IPS-18a (cell line): Measurements from ENCODE around the gene TGM1.
"Not testable (repeated sequence)": the region's sequence is repeated elsewhere in the genome, so short reads cannot be mapped to it uniquely, and the experiment has no call there.

Experiments used
- H3K27ac ChIP-seq: one replicate; pipeline ENCODE4 v1.5.1; 2013; ENCODE audit warnings: low read length
- H3K27me3 ChIP-seq: one replicate; pipeline ENCODE4 v1.6.1; 2013; ENCODE audit warnings: mild to moderate bottlenecking, low read length; ENCODE audit not compliant: control insufficient read depth, insufficient read depth
- H3K36me3 ChIP-seq: one replicate; pipeline ENCODE4 v1.6.1; 2013; ENCODE audit warnings: low read depth, low read length; ENCODE audit not compliant: control insufficient read depth
- H3K4me1 ChIP-seq: one replicate; pipeline ENCODE4 v1.6.1; 2013; ENCODE audit warnings: low read depth, low read length; ENCODE audit not compliant: control insufficient read depth
- H3K4me3 ChIP-seq: one replicate; pipeline ENCODE4 v1.5.1; 2013; ENCODE audit warnings: low read length
- H3K9ac ChIP-seq: one replicate; pipeline ENCODE4 v1.6.1; 2013; ENCODE audit warnings: mild to moderate bottlenecking, low read length, moderate library complexity
- H3K9me3 ChIP-seq: one replicate; pipeline ENCODE4 v1.6.1; 2013; ENCODE audit warnings: low read depth, low read length; ENCODE audit not compliant: control insufficient read depth

TGM1 gene

DNA sequence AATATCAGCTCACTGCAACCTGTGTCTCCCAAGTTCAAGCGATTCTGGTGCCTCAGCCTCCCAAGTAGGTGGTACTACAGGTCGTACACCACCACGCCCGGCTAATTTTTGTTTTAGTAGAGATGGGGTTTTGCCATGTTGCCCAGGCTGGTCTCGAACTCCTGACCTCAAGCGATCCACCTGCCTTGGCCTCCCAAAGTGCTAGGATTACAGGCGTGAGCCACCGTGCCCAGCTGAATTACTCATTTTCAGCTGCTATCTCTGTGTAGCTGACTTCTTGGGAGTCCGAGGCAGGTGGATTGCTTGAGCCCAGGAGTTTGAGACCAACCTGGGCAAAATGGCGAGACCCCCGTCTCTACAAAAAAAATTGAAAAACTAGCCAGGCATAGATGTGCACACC is 17.6 kb downstream of the TGM1 start:
- H3K27ac ChIP-seq, H3K9me3 ChIP-seq, H3K4me1 ChIP-seq, H3K4me3 ChIP-seq, H3K9ac ChIP-seq, H3K36me3 ChIP-seq, H3K27me3 ChIP-seq: not testable (repeated sequence)

DNA sequence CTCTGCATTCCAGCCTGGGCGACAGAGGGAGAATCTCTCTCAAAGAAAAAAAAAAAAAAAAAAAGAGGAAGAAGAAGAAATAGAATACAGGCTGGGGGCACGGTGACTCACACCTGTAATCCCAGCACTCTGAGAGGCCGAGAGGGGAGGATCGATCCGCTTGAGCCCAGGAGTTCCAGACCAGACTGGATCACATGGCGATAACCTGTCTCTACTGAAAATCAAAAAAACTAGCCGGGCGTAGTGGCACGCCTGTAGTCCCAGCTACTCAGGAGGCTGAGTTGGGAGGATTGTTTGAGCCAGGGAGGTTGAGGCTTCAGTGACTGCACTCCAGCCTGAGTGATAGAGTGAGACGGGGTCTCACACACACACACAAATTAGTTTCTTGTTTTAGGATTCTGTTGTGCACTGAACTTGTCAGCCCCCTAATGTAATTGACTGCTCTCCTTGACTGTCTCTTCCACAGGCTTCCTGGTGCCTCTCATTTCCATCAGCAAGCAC is 19.6 kb downstream of the TGM1 start:
- no peaks in the 10 kb centered on the region for H3K9me3 ChIP-seq
- no peaks in the 10 kb centered on the region for H3K27me3 ChIP-seq
- H3K4me3 ChIP-seq: peak overlapping the region; percentile 73
- peaks cover 25% of the 10 kb centered on the region for H3K36me3 ChIP-seq
- H3K27ac ChIP-seq: no peak overlapping the region
- peak overlapping the region; percentile 76 for H3K9ac ChIP-seq
- H3K4me1 ChIP-seq: peaks cover 6% of the 10 kb centered on the region

DNA sequence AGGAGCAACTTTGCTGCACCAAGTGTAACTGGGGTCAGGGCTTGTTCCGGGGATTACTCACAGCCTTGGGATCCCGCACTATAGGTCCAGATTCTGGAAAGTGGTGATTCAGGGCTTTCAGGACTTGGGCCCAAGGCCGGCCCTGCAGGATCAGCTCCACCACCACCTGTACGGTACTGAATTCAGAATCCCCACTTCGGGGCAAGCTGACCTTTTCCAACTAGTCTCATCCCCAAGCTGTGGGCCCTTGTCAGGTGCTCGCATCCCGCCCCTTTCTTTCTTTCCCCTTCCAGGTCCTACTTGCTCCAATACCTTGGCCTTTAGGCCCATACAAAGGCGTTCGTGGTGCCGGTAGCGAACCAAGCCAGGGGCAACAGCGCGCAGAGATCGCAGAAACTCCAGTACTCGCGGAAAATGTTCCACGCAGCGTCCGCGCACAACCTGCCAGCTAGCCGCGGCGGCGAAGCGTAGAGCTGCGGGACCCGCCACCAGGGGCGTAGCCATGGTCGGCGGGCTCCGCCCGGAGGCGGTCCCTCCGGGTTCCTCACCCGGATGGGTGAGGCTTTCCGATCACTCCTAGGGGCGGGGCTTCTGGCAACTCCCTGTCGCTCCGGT is 21.0 kb downstream of the TGM1 start:
- Histone ChIP-seq H3K4me1 (peaks cover 6% of the 10 kb centered on the region), H3K9me3 (no peaks in the 10 kb centered on the region), H3K27me3 (no peaks in the 10 kb centered on the region), H3K36me3 (peaks cover 38% of the 10 kb centered on the region), H3K9ac (peak overlapping the region; percentile 76), H3K4me3 (peak overlapping the region; percentile 73), H3K27ac (peak overlapping the region; percentile 47)

- no peaks in the 10 kb centered on the region for H3K9me3 ChIP-seq
- H3K9ac ChIP-seq: no peak overlapping the region
- H3K36me3 ChIP-seq: peaks cover 51% of the 10 kb centered on the region
- H3K27me3 ChIP-seq: no peaks in the 10 kb centered on the region
- no peak overlapping the region for H3K4me3 ChIP-seq
- H3K27ac ChIP-seq: no peak overlapping the region
- peaks cover 6% of the 10 kb centered on the region for H3K4me1 ChIP-seq
These were observed 22.7 kb downstream of the TGM1 start for GRCh38 chr14:24240110-24240918.

DNA sequence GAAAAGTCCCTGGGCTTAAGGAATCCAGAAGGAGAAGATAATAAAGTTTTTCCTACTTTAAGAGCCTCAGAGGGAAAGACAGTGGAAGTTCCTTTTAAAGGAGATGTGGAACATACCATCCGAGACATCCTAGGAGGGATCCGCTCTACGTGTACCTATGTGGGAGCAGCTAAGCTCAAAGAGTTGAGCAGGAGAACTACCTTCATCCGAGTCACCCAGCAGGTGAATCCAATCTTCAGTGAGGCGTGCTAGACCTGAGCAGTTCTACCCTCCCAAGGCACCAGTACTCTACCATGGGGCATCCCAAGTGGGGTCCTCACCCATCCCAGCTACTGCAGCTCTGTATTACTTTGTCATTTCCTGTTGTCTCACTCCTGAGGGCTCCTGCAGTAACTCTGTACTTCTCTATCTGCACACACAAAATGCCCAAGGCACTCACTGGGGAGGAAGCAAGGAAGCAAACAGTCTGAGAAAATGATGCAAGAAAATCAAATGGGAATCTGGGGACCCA is 24.4 kb downstream of the TGM1 start:
- Histone ChIP-seq H3K36me3 (peaks cover 51% of the 10 kb centered on the region), H3K4me3 (no peak overlapping the region), H3K27me3 (no peaks in the 10 kb centered on the region), H3K9me3 (no peaks in the 10 kb centered on the region), H3K27ac (no peak overlapping the region), H3K9ac (no peak overlapping the region), H3K4me1 (peaks cover 6% of the 10 kb centered on the region)

DNA sequence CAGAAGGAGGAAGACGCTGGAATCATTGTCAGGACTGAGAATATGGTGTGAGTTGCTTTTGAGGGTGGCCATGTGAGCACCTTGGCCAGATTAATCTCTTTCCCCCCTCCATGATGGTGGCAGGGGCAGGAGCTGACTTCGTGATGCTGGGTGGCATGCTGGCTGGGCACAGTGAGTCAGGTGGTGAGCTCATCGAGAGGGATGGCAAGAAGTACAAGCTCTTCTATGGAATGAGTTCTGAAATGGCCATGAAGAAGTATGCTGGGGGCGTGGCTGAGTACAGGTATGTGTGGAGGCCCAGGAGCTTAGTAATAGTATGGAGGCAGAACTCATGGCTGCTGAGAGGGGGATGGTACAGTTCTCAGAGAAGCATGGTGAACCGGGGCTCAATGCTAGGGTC is 24.9 kb downstream of the TGM1 start:
- Histone ChIP-seq H3K4me3 (no peak overlapping the region), H3K9ac (no peak overlapping the region), H3K9me3 (no peaks in the 10 kb centered on the region), H3K4me1 (peaks cover 7% of the 10 kb centered on the region), H3K27me3 (no peaks in the 10 kb centered on the region), H3K27ac (no peak overlapping the region), H3K36me3 (peaks cover 51% of the 10 kb centered on the region)

GRCh38 chr14:24237463-24237955 is 25.5 kb downstream of the TGM1 start:
- H3K27me3 ChIP-seq: no peaks in the 10 kb centered on the region
- H3K27ac ChIP-seq: no peak overlapping the region
- peaks cover 7% of the 10 kb centered on the region for H3K4me1 ChIP-seq
- H3K9ac ChIP-seq: no peak overlapping the region
- H3K9me3 ChIP-seq: no peaks in the 10 kb centered on the region
- peaks cover 51% of the 10 kb centered on the region for H3K36me3 ChIP-seq
- H3K4me3 ChIP-seq: no peak overlapping the region

- Histone ChIP-seq H3K9me3 (no peaks in the 10 kb centered on the region), H3K4me1 (peaks cover 7% of the 10 kb centered on the region), H3K9ac (no peak overlapping the region), H3K27ac (no peak overlapping the region), H3K36me3 (peaks cover 51% of the 10 kb centered on the region), H3K27me3 (no peaks in the 10 kb centered on the region), H3K4me3 (no peak overlapping the region)
These were observed 26.1 kb downstream of the TGM1 start for GRCh38 chr14:24236689-24237462.

DNA sequence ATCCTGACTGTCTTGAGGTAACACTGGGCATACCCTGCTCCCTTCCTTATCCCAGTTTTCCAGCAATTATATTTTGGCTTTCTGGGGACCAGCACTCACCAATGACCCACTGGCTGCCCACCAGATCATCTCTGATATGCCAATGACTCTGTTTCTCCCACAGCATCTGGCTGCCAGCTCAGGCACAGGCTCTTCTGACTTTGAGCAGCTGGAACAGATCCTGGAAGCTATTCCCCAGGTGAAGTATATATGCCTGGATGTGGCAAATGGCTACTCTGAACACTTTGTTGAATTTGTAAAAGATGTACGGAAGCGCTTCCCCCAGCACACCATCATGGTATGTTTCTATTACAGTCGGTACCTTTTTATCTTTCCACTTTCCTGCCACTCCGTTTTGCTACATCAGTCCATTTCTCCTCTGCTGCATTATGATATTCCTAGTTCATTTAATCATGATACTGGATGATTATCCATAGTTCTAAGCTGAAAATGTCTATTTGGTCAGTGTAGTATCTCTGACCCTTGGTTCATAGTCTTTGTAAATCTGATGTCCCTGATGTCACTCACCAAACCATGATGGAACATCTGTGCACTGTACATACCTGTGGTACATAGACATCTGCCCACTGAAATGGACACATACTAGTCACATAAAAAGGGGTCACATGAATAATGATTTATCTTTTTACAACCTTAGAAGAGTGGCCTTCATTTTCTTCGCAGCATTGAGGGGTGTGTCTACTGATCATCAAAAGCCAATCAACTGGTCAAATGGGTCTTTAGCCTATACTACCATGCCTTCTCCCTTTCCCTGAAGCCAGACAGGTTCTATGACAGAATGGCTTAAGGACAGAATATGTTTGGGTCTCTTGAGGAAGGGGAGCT is 26.9 kb downstream of the TGM1 start:
- Histone ChIP-seq H3K27ac (no peak overlapping the region), H3K36me3 (peaks cover 51% of the 10 kb centered on the region), H3K4me3 (no peak overlapping the region), H3K9ac (no peak overlapping the region), H3K4me1 (peaks cover 7% of the 10 kb centered on the region), H3K9me3 (no peaks in the 10 kb centered on the region), H3K27me3 (no peaks in the 10 kb centered on the region)

GRCh38 chr14:24234095-24235005 is 28.6 kb downstream of the TGM1 start:
- Histone ChIP-seq H3K4me3 (no peak overlapping the region), H3K4me1 (peaks cover 7% of the 10 kb centered on the region), H3K27ac (no peak overlapping the region), H3K9me3 (no peaks in the 10 kb centered on the region), H3K9ac (no peak overlapping the region), H3K36me3 (peaks cover 35% of the 10 kb centered on the region), H3K27me3 (no peaks in the 10 kb centered on the region)
